Trophoblast cell (in vitro differentiated cells and primary cell): Measurements from ENCODE around the gene HSD17B4.
"Not testable (repeated sequence)": the region's sequence is repeated elsewhere in the genome, so short reads cannot be mapped to it uniquely, and the experiment has no call there.

Experiments
- DNase-seq, 2 donors: peaks; one replicate each; pipeline ENCODE4 v3.0.0-alpha.2; 2016
- H2AFZ ChIP-seq: 2 replicates; pipeline ENCODE4 v1.6.1; 2013; ENCODE audit warnings: low read length, moderate library complexity, mild to moderate bottlenecking; ENCODE audit not compliant: insufficient read depth, poor library complexity
- H2AK5ac ChIP-seq: 2 replicates; pipeline ENCODE4 v1.6.1; 2013; ENCODE audit warnings: mild to moderate bottlenecking, low read length
- H2BK120ac ChIP-seq: 2 replicates; pipeline ENCODE4 v1.6.1; 2013; ENCODE audit warnings: low read length, mild to moderate bottlenecking, moderate library complexity; ENCODE audit not compliant: insufficient read depth, poor library complexity
- H2BK12ac ChIP-seq: 2 replicates; pipeline ENCODE4 v1.6.1; 2013; ENCODE audit warnings: mild to moderate bottlenecking, low read length, moderate library complexity
- H2BK5ac ChIP-seq: 2 replicates; pipeline ENCODE4 v1.6.1; 2013; ENCODE audit warnings: low read length, low read depth, moderate library complexity, mild to moderate bottlenecking; ENCODE audit not compliant: poor library complexity
- H3K14ac ChIP-seq: 2 replicates; pipeline ENCODE4 v1.6.1; 2013; ENCODE audit warnings: mild to moderate bottlenecking, low read length
- H3K18ac ChIP-seq: 2 replicates; pipeline ENCODE4 v1.6.1; 2013; ENCODE audit warnings: mild to moderate bottlenecking, low read length
- H3K23ac ChIP-seq: 2 replicates; pipeline ENCODE4 v1.6.1; 2013; ENCODE audit warnings: low read length
- H3K27ac ChIP-seq: 2 replicates; pipeline ENCODE4 v1.5.1; 2013; ENCODE audit warnings: low read depth, mild to moderate bottlenecking, inconsistent platforms, low read length, moderate library complexity
- H3K27me3 ChIP-seq: 2 replicates; pipeline ENCODE4 v1.6.1; 2013; ENCODE audit warnings: inconsistent platforms, mild to moderate bottlenecking, low read length, moderate library complexity; ENCODE audit not compliant: insufficient read depth
- H3K36me3 ChIP-seq, 2 experiments: 1 replicate in 1 of 2; 2 replicates in 1 of 2; pipeline ENCODE4 v1.6.1; 2013; ENCODE audit warnings: low read length in 2 of 2, mild to moderate bottlenecking in 2 of 2, moderate library complexity in 1 of 2; ENCODE audit not compliant: insufficient read depth in 2 of 2, control insufficient read depth in 1 of 2
- H3K4ac ChIP-seq: 2 replicates; pipeline ENCODE4 v1.6.1; 2013; ENCODE audit warnings: low read depth, mild to moderate bottlenecking, low read length, moderate library complexity
- H3K4me1 ChIP-seq, 2 experiments: 1 replicate in 1 of 2; 2 replicates in 1 of 2; pipeline ENCODE4 v1.6.1; 2013; ENCODE audit warnings: low read length in 2 of 2, mild to moderate bottlenecking in 2 of 2, moderate library complexity in 1 of 2; ENCODE audit not compliant: insufficient read depth in 2 of 2, control insufficient read depth in 1 of 2
- H3K4me2 ChIP-seq: 2 replicates; pipeline ENCODE4 v1.6.1; 2013; ENCODE audit warnings: inconsistent platforms, mild to moderate bottlenecking, low read length, moderate library complexity
- H3K4me3 ChIP-seq: 2 replicates; pipeline ENCODE4 v1.5.1; 2013; ENCODE audit warnings: mild to moderate bottlenecking, low read depth, low read length, inconsistent platforms
- H3K79me1 ChIP-seq: one replicate; pipeline ENCODE4 v1.6.1; 2013; ENCODE audit warnings: low read length
- H3K79me2 ChIP-seq: 2 replicates; pipeline ENCODE4 v1.6.1; 2013; ENCODE audit warnings: low read length, mild to moderate bottlenecking; ENCODE audit not compliant: control insufficient read depth, insufficient read depth, poor library complexity
- H3K9ac ChIP-seq: 2 replicates; pipeline ENCODE4 v1.6.1; 2013; ENCODE audit warnings: mild to moderate bottlenecking, low read length
- H3K9me3 ChIP-seq: 2 replicates; pipeline ENCODE4 v1.6.1; 2013; ENCODE audit warnings: low read depth, mild to moderate bottlenecking, control low read depth, inconsistent platforms, low read length; ENCODE audit not compliant: insufficient read depth
- H4K12ac ChIP-seq: 2 replicates; pipeline ENCODE4 v1.6.1; 2013; ENCODE audit warnings: low read depth, mild to moderate bottlenecking, low read length, moderate library complexity
- H4K8ac ChIP-seq: 2 replicates; pipeline ENCODE4 v1.6.1; 2013; ENCODE audit warnings: low read depth, mild to moderate bottlenecking, low read length, moderate library complexity
- H4K91ac ChIP-seq: one replicate; pipeline ENCODE4 v1.6.1; 2013; ENCODE audit warnings: low read depth, mild to moderate bottlenecking, low read length, moderate library complexity
- WGBS: extraction: QIAGEN DNeasy Blood & Tissue Kit; methylation state at CpG from one replicate; pipeline ENCODE4 v1.1.7; 2013; ENCODE audit warnings: missing lambda C conversion rate; ENCODE audit not compliant: insufficient read length, insufficient coverage; ENCODE audit errors: extremely low coverage; 5-methylcytosine and 5-hydroxymethylcytosine counted together

HSD17B4 gene

DNA sequence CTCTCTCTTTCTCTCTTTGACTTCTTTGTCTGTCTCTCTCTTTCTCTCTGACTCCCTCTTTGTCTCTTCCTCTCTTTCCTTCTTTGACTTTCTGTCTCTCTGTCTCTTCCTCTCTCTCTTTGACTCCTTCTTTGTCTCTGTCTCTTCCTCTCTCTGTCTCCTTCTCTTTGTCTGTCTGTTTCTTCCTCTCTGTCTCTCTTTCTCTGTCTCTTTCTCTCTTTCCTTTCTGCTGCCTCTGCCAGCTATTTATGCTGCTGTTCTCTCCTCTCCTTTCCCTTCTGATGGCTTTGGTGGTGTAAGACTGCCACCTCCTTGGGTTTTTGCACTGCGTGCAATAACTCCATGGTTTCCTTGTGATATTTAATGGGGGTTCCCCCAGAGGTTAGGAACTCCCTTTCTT is 24.1 kb upstream of the HSD17B4 start:
- H3K79me1 ChIP-seq, H3K14ac ChIP-seq, H3K4me3 ChIP-seq, H3K27me3 ChIP-seq, DNase-seq, H3K36me3 ChIP-seq, H3K23ac ChIP-seq, H3K4me1 ChIP-seq, H3K9ac ChIP-seq, H2BK120ac ChIP-seq, H2AFZ ChIP-seq, H4K91ac ChIP-seq, H2BK5ac ChIP-seq, H4K12ac ChIP-seq, H3K4ac ChIP-seq, H2AK5ac ChIP-seq, H2BK12ac ChIP-seq, H3K4me2 ChIP-seq, H4K8ac ChIP-seq, H3K9me3 ChIP-seq, H3K27ac ChIP-seq, H3K79me2 ChIP-seq, H3K18ac ChIP-seq: not testable (repeated sequence)
- WGBS: no CpG with 5 or more reads among the region's 1 CpG

DNA sequence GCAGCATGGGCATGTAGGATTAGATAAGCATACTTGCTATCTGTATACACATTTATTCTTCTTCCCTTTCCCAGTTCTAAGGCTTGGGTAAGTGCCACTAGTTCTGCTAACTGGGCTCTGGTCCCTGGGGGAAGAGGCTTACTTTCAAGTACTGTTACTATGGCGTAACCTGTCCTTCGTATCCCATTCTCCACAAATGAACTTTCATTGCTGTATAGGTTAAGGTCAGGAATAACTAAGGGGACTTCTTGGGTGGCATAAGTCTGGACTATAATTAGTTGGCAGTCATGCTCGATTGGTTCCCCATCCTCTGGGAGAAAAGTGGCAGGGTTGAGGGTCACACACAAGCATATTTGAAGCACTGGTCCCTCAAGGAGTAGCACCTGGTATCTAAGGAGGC is 23.7 kb upstream of the HSD17B4 start:
- not testable (repeated sequence) for H3K18ac ChIP-seq, H3K36me3 ChIP-seq, H3K79me2 ChIP-seq, H2BK12ac ChIP-seq, H2AFZ ChIP-seq, H3K4me1 ChIP-seq, H3K14ac ChIP-seq, H3K4me2 ChIP-seq, H4K8ac ChIP-seq, DNase-seq, H2BK5ac ChIP-seq, H3K9me3 ChIP-seq, H3K79me1 ChIP-seq, H2AK5ac ChIP-seq, H3K4me3 ChIP-seq, H3K27ac ChIP-seq, H4K12ac ChIP-seq, H4K91ac ChIP-seq, H3K4ac ChIP-seq, H2BK120ac ChIP-seq, H3K23ac ChIP-seq, H3K27me3 ChIP-seq, H3K9ac ChIP-seq
- WGBS: no CpG with 5 or more reads among the region's 3 CpGs

DNA sequence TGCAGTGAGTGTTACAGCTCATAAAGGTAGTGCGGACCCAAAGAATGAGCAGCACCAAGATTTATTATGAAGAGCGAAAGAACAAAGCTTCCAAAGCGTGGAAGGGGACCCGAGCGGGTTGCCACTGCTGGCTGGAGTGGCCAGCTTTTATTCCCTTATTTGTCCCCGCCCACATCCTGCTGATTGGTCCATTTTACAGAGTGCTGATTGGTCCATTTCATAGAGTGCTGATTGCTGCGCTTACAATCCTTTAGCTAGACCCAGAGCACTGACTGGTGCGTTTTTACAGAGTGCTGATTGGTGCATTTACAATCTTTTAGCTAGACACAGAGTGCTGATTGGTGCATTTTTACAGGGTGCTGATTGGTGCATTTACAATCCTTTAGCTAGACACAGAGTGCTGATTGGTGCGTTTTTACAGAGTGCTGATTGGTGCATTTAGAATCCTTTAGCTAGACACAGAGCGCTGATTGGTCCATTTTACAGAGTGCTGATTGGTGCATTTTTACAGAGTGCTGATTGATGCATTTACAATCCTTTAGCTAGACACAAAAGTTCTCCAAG is 19.5 kb upstream of the HSD17B4 start:
- no CpG with 5 or more reads among the region's 10 CpGs for WGBS
- H3K4ac ChIP-seq, H2AFZ ChIP-seq: not testable (repeated sequence)

DNA sequence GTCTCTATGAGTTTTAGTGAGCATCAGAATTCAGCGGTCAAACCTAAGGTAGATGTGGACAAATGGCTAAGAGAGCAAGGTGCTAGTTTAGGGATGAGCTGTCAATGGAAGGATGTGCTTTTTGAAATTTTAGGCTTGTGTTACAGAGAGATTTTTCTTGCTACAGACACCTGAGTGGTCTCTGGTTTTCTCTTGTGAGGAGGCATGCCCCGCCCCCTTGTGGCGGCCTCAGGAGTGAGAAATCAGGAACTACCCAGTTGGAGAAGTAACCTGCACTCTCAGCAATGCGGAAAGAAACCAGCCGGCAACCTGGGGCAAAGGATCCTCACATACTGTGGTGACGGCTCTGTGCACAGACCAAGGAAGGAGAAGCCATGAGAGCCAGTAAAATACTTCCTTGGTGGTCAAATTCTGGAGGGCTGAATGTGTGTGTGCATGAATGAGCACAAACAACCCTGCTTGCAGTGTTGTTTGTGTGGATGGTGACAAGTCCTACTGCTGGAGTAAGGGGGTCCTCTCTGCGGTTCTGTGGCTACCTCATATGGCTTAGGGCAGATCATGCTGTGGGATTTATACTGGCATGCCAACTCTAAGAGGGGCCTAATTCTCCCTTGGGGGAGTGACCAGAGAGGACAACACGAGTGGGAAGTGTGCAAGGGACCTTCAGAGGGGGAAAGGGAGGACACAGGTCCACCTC is 16.7 kb upstream of the HSD17B4 start:
- no peak overlapping the region for H3K23ac ChIP-seq
- H2AFZ ChIP-seq: no peak overlapping the region
- no peaks in the 10 kb centered on the region for H3K79me1 ChIP-seq
- no peak overlapping the region for H3K9ac ChIP-seq
- no peak overlapping the region for H2AK5ac ChIP-seq
- DNase-seq: peak; percentile 57 to 80
- no CpG with 5 or more reads among the region's 8 CpGs for WGBS
- no peak overlapping the region for H3K14ac ChIP-seq
- H3K79me2 ChIP-seq: no peaks in the 10 kb centered on the region
- no peaks in the 10 kb centered on the region for H3K27me3 ChIP-seq
- H3K4me2 ChIP-seq: no peak overlapping the region
- no peak overlapping the region for H2BK12ac ChIP-seq
- H3K27ac ChIP-seq: no peak overlapping the region
- H3K4ac ChIP-seq: no peak overlapping the region
- H3K9me3 ChIP-seq: peaks cover 3% of the 10 kb centered on the region
- H2BK5ac ChIP-seq: no peak overlapping the region
- H2BK120ac ChIP-seq: no peak overlapping the region
- H4K91ac ChIP-seq: no peak overlapping the region
- H3K4me3 ChIP-seq: no peak overlapping the region
- peaks cover 0 to 4% of the 10 kb centered on the region in 2 experiments for H3K4me1 ChIP-seq
- H3K36me3 ChIP-seq: no peaks in the 10 kb centered on the region
- H4K8ac ChIP-seq: no peak overlapping the region
- no peak overlapping the region for H4K12ac ChIP-seq
- no peak overlapping the region for H3K18ac ChIP-seq

More for the DNA sequence above, 19.5 kb upstream of the HSD17B4 start:
- not testable (repeated sequence) for H3K18ac ChIP-seq, H3K36me3 ChIP-seq, H3K23ac ChIP-seq, H3K27me3 ChIP-seq, H4K8ac ChIP-seq, H2AK5ac ChIP-seq, H4K12ac ChIP-seq, H3K27ac ChIP-seq, H4K91ac ChIP-seq, H3K79me2 ChIP-seq, H3K9me3 ChIP-seq, H2BK12ac ChIP-seq, H3K4me3 ChIP-seq, H3K14ac ChIP-seq, H3K4me2 ChIP-seq, H3K4me1 ChIP-seq, H3K9ac ChIP-seq, H2BK120ac ChIP-seq, H3K79me1 ChIP-seq, H2BK5ac ChIP-seq, DNase-seq
